ENCODE data around the gene CCNQ.

The CCNQ gene

DNA sequence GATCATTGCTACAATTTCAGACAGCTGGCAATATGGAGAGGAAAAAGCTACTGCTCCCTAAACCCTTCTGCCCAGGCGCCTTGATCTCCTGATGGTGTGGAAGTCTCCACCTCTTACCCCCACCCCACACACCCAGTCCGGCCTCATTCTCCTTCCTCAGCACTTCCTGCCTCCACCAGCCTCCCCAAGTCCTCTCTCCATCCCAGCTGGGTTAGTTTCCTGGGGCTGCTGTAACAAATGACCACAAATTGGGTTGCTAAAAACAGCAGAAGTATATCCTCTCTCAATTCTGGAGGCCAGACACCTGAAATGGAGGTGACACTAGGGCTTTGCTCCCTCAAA is 1.1 kb upstream of the CCNQ start:
- Mint-ChIP-seq H3K27ac (peak overlapping the region; percentile 72), H3K27me3 (ENCODE audit: low read depth) (no peaks in the 10 kb centered on the region), H3K9me3 (no peaks in the 10 kb centered on the region), H3K4me1 (ENCODE audit: low read depth) (peaks cover 42% of the 10 kb centered on the region), H3K36me3 (ENCODE audit: low read depth) (peaks cover 7% of the 10 kb centered on the region), H3K4me3 (peak overlapping the region; percentile 90)

GRCh38 chrX:153599192-153600031 is 473 bp upstream of the CCNQ start:
- no peaks in the 10 kb centered on the region for H3K9me3 Mint-ChIP-seq
- peaks cover 7% of the 10 kb centered on the region for H3K36me3 Mint-ChIP-seq (ENCODE audit: low read depth)
- H3K27ac Mint-ChIP-seq, result no peak overlapping the region
- H3K27me3 Mint-ChIP-seq (ENCODE audit: low read depth), result no peaks in the 10 kb centered on the region
- H3K4me3 Mint-ChIP-seq, result peak overlapping the region; percentile 90
- H3K4me1 Mint-ChIP-seq (ENCODE audit: low read depth), result peaks cover 40% of the 10 kb centered on the region

DNA sequence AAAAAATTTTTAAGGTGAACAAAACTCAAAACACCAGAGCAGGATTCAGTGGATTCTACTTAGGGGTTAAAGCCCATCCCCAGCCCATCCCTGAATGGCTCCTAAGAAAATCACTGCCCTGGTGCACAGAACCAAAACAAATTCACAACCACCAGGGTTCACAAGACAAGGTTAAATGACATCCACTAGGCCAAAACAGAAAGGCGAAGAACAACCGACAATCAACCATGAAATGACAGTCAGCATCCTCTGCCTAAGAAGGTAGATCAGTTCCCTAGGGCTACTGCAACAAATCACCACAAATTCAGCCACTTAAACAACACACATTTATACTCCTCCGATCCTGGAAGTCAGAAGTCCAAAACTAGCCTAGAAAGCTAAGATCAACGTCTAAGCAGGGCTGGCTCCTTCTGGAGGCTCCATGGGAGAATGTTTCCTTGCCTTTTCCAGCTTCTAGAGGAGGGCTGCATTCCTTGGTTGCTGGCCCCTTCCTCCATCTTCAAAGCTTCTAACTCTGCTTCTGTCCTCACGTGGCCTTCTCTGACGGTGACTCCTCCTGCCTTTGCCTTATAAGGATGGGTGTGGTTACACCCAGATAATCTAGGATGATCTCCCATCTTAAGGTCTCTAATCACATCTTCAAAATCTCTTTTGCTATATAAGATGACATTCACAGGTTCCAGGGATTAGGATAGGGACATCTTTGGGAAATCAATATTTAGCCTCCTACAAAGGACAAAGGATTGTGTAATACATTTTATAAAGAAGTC is 1.8 kb downstream of the CCNQ start:
- Mint-ChIP-seq H3K9me3 (no peaks in the 10 kb centered on the region), H3K36me3 (ENCODE audit: low read depth) (peaks cover 7% of the 10 kb centered on the region), H3K4me3 (peak overlapping the region; percentile 90), H3K27ac (no peak overlapping the region), H3K27me3 (ENCODE audit: low read depth) (no peaks in the 10 kb centered on the region), H3K4me1 (ENCODE audit: low read depth) (peaks cover 31% of the 10 kb centered on the region)

- Mint-ChIP-seq H3K27me3 (ENCODE audit: low read depth) (no peaks in the 10 kb centered on the region), H3K4me1 (ENCODE audit: low read depth) (peaks cover 29% of the 10 kb centered on the region), H3K4me3 (no peak overlapping the region), H3K27ac (no peak overlapping the region), H3K36me3 (ENCODE audit: low read depth) (peaks cover 7% of the 10 kb centered on the region), H3K9me3 (no peaks in the 10 kb centered on the region)
Observed at GRCh38 chrX:153595859-153596857, 2.8 kb downstream of the CCNQ start.

DNA sequence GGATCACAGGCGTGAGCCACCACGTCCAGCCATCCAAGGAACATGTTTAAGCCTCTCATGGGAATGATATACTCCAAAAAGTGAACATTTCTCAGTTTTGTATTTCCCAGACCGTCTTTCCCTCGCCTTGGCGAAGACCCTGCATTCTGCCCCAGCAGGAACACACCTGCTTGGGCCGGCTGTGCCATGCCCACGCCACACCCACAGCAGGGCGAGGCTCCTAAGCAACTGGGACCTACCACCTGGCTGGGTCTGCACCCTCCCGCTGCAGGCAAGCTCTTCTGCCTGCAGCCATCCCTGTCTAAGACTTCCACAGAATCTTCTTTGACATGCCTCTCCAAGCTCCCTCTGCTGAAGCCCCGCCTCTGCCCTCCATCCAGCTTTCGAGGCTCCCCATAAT is 3.6 kb downstream of the CCNQ start:
- no peaks in the 10 kb centered on the region for H3K9me3 Mint-ChIP-seq
- H3K4me1 Mint-ChIP-seq (ENCODE audit: low read depth), result peaks cover 25% of the 10 kb centered on the region
- H3K36me3 Mint-ChIP-seq (ENCODE audit: low read depth), result peaks cover 7% of the 10 kb centered on the region
- H3K4me3 Mint-ChIP-seq, result no peak overlapping the region
- H3K27ac Mint-ChIP-seq, result no peak overlapping the region
- H3K27me3 Mint-ChIP-seq (ENCODE audit: low read depth), result no peaks in the 10 kb centered on the region

DNA sequence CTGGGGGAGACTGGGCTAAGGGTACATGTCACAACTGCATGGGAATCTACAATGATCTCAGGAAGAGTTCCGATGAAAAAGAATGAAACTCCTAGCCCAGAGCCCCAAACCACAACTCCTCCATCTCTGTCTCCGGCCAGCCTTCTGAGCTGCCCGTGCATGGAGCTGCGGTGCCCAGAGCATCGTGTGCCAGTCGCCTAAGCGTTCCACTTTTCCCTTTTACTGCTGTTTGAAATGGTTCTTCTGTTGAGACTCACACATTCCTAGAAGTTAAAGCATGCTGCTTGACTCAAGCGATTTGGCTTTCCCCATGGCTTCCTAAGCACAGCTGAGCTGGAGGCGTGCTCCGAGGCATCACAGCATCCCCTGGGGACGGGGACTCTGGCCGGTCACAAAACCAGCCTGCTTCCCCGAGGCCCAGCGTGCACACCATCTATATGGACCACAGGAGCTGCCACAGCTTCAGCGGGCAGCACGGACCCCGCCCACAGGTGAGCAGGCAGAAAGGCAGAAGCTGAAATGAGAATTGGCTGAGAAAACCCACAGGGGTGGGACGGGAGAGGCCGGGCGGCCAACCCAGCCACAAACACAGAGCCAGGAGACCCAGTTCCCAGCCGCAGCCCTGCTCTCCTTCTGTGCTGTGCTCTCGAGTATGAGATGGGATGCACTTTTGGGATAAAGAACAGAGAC is 5.0 kb downstream of the CCNQ start:
- Mint-ChIP-seq H3K4me3 (no peak overlapping the region), H3K27ac (no peak overlapping the region), H3K4me1 (ENCODE audit: low read depth) (peaks cover 20% of the 10 kb centered on the region), H3K27me3 (ENCODE audit: low read depth) (no peaks in the 10 kb centered on the region), H3K36me3 (ENCODE audit: low read depth) (peaks cover 7% of the 10 kb centered on the region), H3K9me3 (no peaks in the 10 kb centered on the region)

DNA sequence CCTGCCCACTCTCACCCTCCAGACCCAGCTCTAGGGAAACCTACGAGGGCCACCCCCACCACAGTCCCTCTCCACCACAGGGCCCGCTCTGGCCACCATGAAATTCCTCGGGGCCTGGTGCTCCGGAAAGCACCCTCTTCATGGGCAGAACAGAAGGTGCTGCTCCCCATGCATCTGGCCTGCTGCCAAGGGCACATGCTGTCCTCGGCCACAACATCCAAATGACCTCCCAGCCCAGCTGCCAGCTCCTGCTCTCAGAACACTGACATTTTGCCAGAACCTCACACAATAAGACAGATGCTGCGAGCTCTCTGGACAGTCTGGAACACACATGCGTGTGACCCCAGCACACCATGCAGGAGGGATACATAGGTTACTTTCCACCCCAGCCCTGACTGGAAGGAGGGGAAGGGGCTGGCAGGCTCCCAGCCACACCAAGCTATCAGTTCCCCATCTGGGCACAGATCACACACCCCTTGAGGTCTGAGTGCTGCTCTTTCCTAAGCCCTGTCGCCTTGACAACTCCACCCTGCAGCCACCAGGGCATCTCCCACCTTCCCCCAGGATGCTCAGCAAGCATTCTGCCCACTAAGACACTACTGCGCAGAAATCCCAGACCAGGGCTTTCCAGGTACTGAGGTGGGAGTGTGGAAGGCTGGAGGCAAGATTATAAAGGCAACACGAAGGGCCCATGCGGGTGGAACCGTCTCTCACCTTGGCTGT is 5.8 kb downstream of the CCNQ start:
- Mint-ChIP-seq H3K36me3 (ENCODE audit: low read depth) (peaks cover 10% of the 10 kb centered on the region), H3K4me3 (no peak overlapping the region), H3K4me1 (ENCODE audit: low read depth) (peaks cover 20% of the 10 kb centered on the region), H3K27ac (no peak overlapping the region), H3K27me3 (ENCODE audit: low read depth) (no peaks in the 10 kb centered on the region), H3K9me3 (no peaks in the 10 kb centered on the region)

GRCh38 chrX:153592091-153592833 is 6.7 kb downstream of the CCNQ start:
- Mint-ChIP-seq H3K4me3 (no peak overlapping the region), H3K9me3 (no peaks in the 10 kb centered on the region), H3K36me3 (ENCODE audit: low read depth) (peaks cover 10% of the 10 kb centered on the region), H3K27me3 (ENCODE audit: low read depth) (no peaks in the 10 kb centered on the region), H3K27ac (no peak overlapping the region), H3K4me1 (ENCODE audit: low read depth) (peaks cover 11% of the 10 kb centered on the region)

- Mint-ChIP-seq H3K36me3 (ENCODE audit: low read depth) (peaks cover 11% of the 10 kb centered on the region), H3K27me3 (ENCODE audit: low read depth) (no peaks in the 10 kb centered on the region), H3K4me3 (no peak overlapping the region), H3K27ac (no peak overlapping the region), H3K9me3 (no peaks in the 10 kb centered on the region), H3K4me1 (ENCODE audit: low read depth) (peaks cover 2% of the 10 kb centered on the region)
Observed at GRCh38 chrX:153590961-153591956, 7.7 kb downstream of the CCNQ start.

DNA sequence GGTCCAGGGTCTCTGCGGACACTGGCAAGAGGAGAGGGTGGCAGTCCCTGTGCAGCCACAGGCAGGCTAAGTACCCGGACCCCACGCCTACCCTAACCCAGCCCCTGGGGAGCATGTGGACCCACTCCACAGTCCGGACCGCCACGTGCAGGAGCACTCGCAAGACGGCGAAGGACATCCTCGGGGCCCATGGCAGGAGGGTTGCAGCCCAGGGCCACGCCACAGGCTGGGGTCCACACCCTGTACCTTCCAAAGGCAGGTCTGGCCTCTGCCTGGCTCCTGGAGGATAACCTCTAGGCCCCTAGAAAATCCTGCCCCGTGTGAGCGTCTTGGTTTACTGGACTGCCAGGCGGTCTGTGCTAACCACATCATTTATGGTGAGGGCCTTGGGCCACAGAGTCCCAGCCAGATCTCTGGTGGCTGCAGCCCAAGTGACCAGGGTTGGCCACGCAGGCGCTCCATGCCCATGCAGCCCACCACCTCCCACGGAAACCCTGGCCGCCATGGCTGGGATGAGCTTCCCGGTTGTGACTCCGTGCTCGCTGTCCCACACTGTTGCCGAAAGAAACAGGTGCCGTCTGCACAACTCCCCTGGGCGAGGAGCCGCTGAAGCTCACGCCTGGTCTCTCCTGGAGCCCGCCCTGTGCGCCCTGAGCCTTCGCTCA is 10.0 kb downstream of the CCNQ start:
- Mint-ChIP-seq H3K4me1 (ENCODE audit: low read depth) (peaks cover 1% of the 10 kb centered on the region), H3K9me3 (no peaks in the 10 kb centered on the region), H3K27me3 (ENCODE audit: low read depth) (no peaks in the 10 kb centered on the region), H3K4me3 (no peak overlapping the region), H3K27ac (no peak overlapping the region), H3K36me3 (ENCODE audit: low read depth) (peaks cover 9% of the 10 kb centered on the region)

DNA sequence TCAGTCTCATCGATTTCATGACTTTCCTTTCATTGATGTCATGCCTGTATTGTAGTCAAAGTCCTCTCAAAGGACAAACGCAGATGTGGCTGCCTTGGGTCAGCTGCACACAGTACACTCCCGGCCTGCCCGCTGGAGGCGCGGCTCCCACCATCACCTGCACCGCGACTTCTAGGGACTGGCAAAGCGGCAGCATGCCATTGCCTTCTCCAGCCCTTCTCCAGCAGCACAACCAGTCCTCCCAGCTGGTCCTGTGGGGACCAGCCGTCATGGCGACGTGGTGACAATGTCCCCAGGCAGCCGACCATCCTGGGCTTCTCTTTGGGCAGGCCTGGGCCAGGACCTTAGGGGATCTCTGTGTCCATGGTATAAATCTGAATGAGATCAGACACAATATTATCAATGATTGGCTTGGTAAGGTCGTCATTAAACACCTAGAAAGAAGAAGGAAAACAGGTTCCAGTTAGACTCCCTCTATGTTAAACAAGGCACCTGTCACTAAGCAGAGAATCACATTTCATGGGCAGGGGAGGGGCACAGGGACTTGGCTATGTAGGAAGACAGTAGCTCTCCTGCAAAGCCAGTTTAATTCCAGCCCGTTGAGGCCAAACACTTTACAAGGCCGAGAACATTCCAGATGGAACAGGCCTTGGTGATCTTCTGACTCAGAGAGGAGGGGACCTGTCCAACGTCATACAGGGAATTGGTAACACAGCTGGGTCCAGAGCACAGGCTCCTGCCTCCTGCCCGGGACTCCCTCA is 10.7 kb downstream of the CCNQ start:
- H3K4me3 Mint-ChIP-seq, result no peak overlapping the region
- H3K4me1 Mint-ChIP-seq (ENCODE audit: low read depth), result peaks cover 4% of the 10 kb centered on the region
- no peaks in the 10 kb centered on the region for H3K27me3 Mint-ChIP-seq (ENCODE audit: low read depth)
- H3K27ac Mint-ChIP-seq, result no peak overlapping the region
- H3K36me3 Mint-ChIP-seq (ENCODE audit: low read depth), result peaks cover 9% of the 10 kb centered on the region
- H3K9me3 Mint-ChIP-seq, result no peaks in the 10 kb centered on the region
